ENCODE data around the gene LEMD2.

- no peak for TF ChIP-seq EZH2 (IDR thresholded peaks at IDR 0.05; ENCODE audit: low read length, missing control alignments)
- TF ChIP-seq CTCF (conservative IDR thresholded peaks at IDR 0.05 in 1 of 2, IDR thresholded peaks at IDR 0.05 in 1 of 2; ENCODE audit: low read depth in 1 of 2, low read length in 2 of 2) = no peak
These were observed 6.1 kb upstream of the LEMD2 start for GRCh38 chr6:33794910-33795623.
